ENCODE data around the gene CLDN24.

DNA sequence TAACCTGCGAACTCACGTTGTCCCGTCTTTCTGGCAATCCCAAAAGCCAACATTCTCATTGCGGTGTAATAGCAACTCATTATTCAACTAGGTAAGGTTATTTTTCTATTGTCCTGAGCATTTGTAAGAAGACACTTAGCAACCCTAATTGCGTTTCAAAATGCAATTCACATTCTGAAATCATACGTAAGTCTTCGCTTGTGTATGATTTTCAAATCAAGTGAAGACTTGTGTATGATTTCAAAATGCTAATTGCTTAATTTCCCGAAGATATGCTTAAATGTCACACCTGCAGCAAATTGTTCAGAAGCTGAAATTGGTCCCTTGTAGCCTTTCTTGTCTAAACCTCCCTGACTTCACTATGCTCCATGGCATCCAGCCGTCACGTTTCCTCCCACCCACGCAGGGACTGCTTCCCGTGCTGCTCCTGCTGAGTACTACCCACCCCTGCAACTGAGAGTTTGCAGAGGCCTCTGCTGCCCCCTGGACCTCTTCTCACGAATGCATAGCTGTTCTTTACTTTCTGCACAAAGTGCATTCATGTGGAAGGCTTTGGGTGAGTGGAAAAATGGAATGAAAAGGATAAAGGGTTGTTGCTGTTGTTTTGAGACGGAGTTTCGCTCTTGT is 40.8 kb upstream of the CLDN24 start:
- TF ChIP-seq, protein P1, sequence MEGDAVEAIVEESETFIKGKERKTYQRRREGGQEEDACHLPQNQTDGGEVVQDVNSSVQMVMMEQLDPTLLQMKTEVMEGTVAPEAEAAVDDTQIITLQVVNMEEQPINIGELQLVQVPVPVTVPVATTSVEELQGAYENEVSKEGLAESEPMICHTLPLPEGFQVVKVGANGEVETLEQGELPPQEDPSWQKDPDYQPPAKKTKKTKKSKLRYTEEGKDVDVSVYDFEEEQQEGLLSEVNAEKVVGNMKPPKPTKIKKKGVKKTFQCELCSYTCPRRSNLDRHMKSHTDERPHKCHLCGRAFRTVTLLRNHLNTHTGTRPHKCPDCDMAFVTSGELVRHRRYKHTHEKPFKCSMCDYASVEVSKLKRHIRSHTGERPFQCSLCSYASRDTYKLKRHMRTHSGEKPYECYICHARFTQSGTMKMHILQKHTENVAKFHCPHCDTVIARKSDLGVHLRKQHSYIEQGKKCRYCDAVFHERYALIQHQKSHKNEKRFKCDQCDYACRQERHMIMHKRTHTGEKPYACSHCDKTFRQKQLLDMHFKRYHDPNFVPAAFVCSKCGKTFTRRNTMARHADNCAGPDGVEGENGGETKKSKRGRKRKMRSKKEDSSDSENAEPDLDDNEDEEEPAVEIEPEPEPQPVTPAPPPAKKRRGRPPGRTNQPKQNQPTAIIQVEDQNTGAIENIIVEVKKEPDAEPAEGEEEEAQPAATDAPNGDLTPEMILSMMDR (IDR thresholded peaks at IDR 0.05), result no peak
- TF ChIP-seq EP300 (IDR thresholded peaks at IDR 0.05), result no peak
